ENCODE data around the gene MAGI1. TPM values are rescaled to one million over a fixed set of nuclear protein-coding genes. Genes with fewer than 3 reads are reported as not detected.

The MAGI1 gene
- total RNA-seq, 4 donors from 2014 or later = 7.6 to 42.9 (median 37.0) TPM

DNA sequence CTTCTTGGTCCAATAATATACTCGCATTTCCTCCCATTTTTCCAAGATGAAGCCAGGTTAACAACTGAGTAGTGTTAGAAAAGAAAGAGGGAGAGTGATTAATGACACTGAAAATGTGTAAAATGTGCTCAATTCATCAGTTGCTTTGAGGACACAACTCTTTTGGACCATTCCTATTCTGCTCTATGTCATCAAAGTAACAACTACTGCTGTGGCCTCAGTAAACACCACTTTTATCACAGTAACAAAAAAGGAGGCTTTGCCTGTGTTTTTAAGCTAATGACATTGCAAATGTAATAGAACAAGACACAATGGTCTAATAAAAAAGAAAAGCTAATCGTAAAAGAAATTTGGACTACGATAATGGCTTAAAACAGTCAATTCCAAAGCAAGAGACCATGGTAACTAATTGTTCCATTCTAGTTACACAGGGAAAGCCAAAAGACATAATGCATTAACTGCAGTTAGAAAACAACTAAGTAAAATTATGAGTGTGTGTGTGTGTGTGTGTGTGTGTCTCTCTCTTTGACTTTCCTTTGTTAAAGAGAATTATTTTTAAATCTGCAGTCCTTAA, 221.1 kb downstream of the MAGI1 start:
- no peak for TF ChIP-seq POLR2A (IDR thresholded peaks at IDR 0.05)
- TF ChIP-seq, protein P1, sequence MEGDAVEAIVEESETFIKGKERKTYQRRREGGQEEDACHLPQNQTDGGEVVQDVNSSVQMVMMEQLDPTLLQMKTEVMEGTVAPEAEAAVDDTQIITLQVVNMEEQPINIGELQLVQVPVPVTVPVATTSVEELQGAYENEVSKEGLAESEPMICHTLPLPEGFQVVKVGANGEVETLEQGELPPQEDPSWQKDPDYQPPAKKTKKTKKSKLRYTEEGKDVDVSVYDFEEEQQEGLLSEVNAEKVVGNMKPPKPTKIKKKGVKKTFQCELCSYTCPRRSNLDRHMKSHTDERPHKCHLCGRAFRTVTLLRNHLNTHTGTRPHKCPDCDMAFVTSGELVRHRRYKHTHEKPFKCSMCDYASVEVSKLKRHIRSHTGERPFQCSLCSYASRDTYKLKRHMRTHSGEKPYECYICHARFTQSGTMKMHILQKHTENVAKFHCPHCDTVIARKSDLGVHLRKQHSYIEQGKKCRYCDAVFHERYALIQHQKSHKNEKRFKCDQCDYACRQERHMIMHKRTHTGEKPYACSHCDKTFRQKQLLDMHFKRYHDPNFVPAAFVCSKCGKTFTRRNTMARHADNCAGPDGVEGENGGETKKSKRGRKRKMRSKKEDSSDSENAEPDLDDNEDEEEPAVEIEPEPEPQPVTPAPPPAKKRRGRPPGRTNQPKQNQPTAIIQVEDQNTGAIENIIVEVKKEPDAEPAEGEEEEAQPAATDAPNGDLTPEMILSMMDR (IDR thresholded peaks at IDR 0.05) = no peak
- DNase-seq = no peak
- Histone ChIP-seq H3K9me3 (no peaks in the 10 kb centered on the region), H3K4me1 (no peaks in the 10 kb centered on the region), H3K27ac (no peak overlapping the region), H3K4me3 (no peak overlapping the region), H3K36me3 (no peaks in the 10 kb centered on the region), H3K27me3 (no peaks in the 10 kb centered on the region)
- intact Hi-C loops (cut with DNase I; ENCODE audit: low total_unique reads) = no loop called here

DNA sequence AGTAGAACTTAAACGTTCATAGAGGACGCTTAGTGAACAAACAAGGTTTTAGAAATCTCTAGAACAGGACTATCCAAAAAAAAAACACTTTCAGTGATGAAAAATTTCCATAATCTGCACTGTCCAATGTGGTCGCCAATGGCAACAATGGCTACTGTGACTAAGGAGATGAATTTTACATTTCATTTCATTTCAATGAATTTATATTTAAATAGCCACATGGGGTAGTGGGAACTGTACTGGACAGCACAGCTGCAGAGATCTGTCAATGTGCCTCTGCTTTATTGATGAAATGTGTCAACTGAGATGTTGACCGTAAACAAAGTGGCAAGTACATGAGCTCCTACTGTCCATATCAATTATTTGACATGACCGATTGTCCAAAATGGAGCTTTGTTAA, 222.5 kb downstream of the MAGI1 start:
- TF ChIP-seq, protein P1 (IDR thresholded peaks at IDR 0.05) = no peak
- no peak for TF ChIP-seq POLR2A (IDR thresholded peaks at IDR 0.05)
- DNase-seq = no peak
- Histone ChIP-seq H3K4me3 (no peak overlapping the region), H3K27ac (no peak overlapping the region), H3K27me3 (no peaks in the 10 kb centered on the region), H3K36me3 (no peaks in the 10 kb centered on the region), H3K4me1 (no peaks in the 10 kb centered on the region), H3K9me3 (no peaks in the 10 kb centered on the region)
- intact Hi-C loops (cut with DNase I; ENCODE audit: low total_unique reads) = no loop called here

DNA sequence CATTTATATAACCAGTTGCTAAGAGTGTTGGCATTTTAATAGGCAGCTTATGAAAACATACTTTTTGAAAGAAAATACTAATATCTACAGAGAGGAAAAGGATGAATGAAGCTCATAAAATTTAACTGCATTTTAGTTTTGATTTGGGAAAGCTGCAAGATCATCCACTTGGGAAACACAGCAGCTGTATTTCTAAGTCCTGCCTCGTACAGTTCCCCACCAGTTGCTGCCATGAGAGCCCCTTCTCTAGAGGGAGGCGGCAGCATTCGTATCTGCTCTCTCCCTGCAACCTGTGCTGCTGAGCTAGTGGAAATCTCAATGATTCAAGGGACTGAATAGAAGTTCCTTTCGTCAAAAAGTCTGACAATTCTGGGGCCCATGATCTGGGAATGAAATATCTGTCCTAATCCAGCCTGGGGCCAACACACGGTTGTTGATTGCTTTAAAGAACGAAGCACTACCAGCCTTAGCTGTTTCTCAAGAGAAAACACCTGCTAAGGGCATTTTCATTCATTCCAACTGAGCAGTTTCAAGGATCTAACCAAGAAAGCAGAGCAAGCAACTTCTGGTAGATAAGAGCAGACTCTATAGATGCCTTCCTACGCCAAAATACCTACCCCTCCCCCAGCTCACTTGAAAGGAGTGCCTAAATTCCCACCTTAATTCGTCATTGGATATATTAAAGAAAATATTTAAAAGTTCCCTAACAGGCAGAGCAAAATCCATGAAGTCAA, 223.7 kb downstream of the MAGI1 start:
- Histone ChIP-seq H3K4me1 (no peaks in the 10 kb centered on the region), H3K27me3 (no peaks in the 10 kb centered on the region), H3K27ac (no peak overlapping the region), H3K9me3 (no peaks in the 10 kb centered on the region), H3K36me3 (no peaks in the 10 kb centered on the region), H3K4me3 (no peak overlapping the region)
- DNase-seq = no peak
- intact Hi-C loops (cut with DNase I; ENCODE audit: low total_unique reads) = no loop called here
- TF ChIP-seq, protein P1 (IDR thresholded peaks at IDR 0.05) = no peak
- no peak for TF ChIP-seq POLR2A (IDR thresholded peaks at IDR 0.05)

DNA sequence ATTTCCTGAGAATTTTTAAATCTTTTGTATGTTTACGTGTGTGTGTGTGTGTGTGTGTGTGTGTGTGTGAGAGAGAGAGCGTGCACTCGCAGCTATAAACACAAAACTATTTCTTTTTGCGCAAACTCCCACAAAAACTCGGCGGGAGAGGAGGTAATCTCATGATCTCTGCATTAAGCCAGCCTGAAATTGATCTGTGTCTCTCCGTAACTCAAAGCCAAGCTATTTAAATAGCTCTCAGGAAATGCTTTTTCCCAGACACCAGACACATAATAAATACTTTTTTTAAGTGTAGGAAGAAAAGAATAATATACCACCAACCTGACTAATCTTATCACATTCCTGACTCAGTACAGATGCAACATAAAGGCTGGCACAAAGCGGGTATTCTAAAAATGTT, 226.8 kb downstream of the MAGI1 start:
- intact Hi-C loops (cut with DNase I; ENCODE audit: low total_unique reads) = no loop called here
- Histone ChIP-seq H3K9me3 (no peaks in the 10 kb centered on the region), H3K4me1 (no peaks in the 10 kb centered on the region), H3K27ac (no peak overlapping the region), H3K4me3 (no peak overlapping the region), H3K27me3 (no peaks in the 10 kb centered on the region), H3K36me3 (no peaks in the 10 kb centered on the region)
- DNase-seq = no peak
- no peak for TF ChIP-seq POLR2A (IDR thresholded peaks at IDR 0.05)
- TF ChIP-seq, protein P1 (IDR thresholded peaks at IDR 0.05) = no peak

DNA sequence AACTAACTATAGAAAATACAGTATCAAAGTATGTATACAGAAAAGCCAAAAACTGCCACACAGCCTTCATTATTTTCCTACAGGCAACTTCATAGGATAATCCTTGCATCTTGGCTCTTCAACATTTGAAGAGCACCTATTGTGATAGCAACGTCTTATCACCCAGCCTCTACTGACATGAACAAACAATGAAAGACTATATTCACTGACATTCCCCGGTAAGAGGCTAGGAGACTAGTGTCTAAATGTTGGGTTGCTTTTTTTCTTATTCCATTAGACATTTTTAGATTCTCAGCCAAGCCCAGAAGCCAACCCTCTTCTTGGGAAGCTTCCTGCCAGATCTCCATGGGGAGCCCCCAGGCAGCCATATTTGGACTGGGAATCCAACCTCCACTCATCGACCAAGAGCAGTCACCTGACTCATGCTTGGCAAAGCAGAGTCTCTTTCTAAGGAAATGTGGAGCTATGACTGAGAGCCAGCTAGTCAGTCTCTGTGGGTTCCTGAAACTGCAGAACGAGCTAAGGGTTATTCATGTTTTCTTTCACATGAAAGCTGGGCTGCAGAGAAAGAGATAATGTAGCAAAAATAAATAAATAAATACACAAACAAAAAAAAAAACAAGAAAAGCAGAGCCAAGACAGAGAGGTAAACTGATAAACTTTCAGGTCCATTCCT, 227.5 kb downstream of the MAGI1 start:
- no peak overlapping the region for H3K4me3 ChIP-seq
- H3K4me1 ChIP-seq = no peaks in the 10 kb centered on the region
- H3K27ac ChIP-seq = no peak overlapping the region
- DNase-seq = no peak
- intact Hi-C loops (cut with DNase I; ENCODE audit: low total_unique reads) = no loop called here
- TF ChIP-seq POLR2A (IDR thresholded peaks at IDR 0.05) = no peak
- TF ChIP-seq, protein P1 (IDR thresholded peaks at IDR 0.05) = no peak
- no peaks in the 10 kb centered on the region for H3K27me3 ChIP-seq
- H3K9me3 ChIP-seq = no peaks in the 10 kb centered on the region
- no peaks in the 10 kb centered on the region for H3K36me3 ChIP-seq

All from uterus (tissue), 4 donors.